Stimulated activated naive CD8-positive, alpha-beta T cell treated with anti-CD3 and anti-CD28 coated beads, Interleukin-15, Interleukin-2, amounts not matched to agents 100 ng/mL and 50 ng/mL, for 24 hours (primary cell): ENCODE measurements around the gene SLC15A5.

Experiments
- H3K27ac Mint-ChIP-seq: one replicate; pipeline ENCODE4 v1.8.0; 2021; ENCODE audit warnings: mild to moderate bottlenecking, mixed read lengths
- H3K27me3 Mint-ChIP-seq: one replicate; pipeline ENCODE4 v1.8.0; 2021; ENCODE audit warnings: mixed read lengths
- H3K36me3 Mint-ChIP-seq: one replicate; pipeline ENCODE4 v1.8.0; 2021; ENCODE audit warnings: low read depth, mixed read lengths
- H3K4me1 Mint-ChIP-seq: one replicate; pipeline ENCODE4 v1.8.0; 2021; ENCODE audit warnings: low read depth, mixed read lengths
- H3K4me3 Mint-ChIP-seq: one replicate; pipeline ENCODE4 v1.8.0; 2021; ENCODE audit warnings: mild to moderate bottlenecking, mixed read lengths
- H3K9me3 Mint-ChIP-seq: one replicate; pipeline ENCODE4 v1.8.0; 2021; ENCODE audit warnings: mixed read lengths

Gene SLC15A5

DNA sequence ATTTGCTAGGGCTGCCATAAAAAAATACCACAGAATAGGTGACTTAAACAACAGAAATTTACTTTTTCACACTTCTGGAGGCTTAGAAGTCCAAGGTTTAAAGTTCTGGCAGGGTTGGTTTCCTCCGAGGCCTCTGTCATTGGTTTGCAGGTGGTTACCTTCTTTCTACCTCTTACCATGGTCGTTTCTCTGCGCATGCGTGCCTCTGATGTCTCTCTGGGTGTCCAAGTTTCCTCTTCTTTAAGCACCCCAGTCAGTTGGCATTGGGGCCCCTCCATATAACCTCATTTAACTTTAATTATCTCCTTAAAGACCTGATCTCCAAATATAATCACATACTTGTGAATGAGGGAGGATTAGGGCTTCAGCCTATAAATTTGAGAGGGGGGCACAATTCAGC is 103.2 kb downstream of the SLC15A5 start:
- Mint-ChIP-seq H3K4me3 (no peak overlapping the region), H3K27ac (no peak overlapping the region), H3K27me3 (no peaks in the 10 kb centered on the region), H3K9me3 (no peaks in the 10 kb centered on the region), H3K36me3 (no peaks in the 10 kb centered on the region), H3K4me1 (no peaks in the 10 kb centered on the region)

DNA sequence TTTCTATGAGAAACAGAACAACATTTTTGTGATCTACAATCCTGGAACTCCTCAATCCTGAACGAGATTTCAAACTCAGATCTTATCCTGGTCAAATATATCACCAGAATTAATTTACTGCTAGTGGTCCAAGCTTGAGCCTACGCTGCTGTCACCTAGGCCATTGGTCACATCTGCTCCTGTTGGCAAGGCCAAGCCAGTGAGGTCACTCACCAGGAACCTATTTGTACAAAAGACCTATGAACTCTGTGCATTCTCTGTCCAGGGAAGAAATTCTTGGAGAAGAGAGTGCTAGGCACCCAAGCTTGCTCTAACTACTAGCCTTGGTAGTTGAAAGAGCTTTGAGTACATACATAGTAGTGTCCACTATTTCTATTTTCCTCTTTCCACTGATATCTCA is 106.1 kb downstream of the SLC15A5 start:
- Mint-ChIP-seq H3K4me1 (no peaks in the 10 kb centered on the region), H3K27ac (no peak overlapping the region), H3K27me3 (no peaks in the 10 kb centered on the region), H3K9me3 (no peaks in the 10 kb centered on the region), H3K4me3 (no peak overlapping the region), H3K36me3 (no peaks in the 10 kb centered on the region)

DNA sequence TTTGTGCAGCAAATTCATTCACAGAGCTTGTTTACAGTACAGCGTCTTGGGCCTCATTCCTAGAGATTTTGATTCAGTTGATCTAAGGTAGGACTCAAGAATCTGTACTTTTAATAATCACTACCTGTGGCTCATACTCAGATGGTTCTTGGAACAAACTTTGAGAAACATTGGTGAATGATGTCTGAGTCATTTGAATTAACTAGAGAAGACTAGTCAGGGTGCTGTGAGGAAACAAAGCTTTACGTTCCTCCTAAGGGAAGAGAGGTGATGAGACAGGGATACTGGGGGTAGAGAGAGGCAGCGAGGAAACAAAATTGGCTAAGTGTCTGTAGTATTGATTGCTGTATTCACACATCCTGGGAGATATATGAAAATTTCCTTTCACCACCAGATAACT is 109.4 kb downstream of the SLC15A5 start:
- Mint-ChIP-seq H3K9me3 (no peaks in the 10 kb centered on the region), H3K4me1 (no peaks in the 10 kb centered on the region), H3K36me3 (no peaks in the 10 kb centered on the region), H3K27me3 (no peaks in the 10 kb centered on the region), H3K27ac (no peak overlapping the region), H3K4me3 (no peak overlapping the region)

DNA sequence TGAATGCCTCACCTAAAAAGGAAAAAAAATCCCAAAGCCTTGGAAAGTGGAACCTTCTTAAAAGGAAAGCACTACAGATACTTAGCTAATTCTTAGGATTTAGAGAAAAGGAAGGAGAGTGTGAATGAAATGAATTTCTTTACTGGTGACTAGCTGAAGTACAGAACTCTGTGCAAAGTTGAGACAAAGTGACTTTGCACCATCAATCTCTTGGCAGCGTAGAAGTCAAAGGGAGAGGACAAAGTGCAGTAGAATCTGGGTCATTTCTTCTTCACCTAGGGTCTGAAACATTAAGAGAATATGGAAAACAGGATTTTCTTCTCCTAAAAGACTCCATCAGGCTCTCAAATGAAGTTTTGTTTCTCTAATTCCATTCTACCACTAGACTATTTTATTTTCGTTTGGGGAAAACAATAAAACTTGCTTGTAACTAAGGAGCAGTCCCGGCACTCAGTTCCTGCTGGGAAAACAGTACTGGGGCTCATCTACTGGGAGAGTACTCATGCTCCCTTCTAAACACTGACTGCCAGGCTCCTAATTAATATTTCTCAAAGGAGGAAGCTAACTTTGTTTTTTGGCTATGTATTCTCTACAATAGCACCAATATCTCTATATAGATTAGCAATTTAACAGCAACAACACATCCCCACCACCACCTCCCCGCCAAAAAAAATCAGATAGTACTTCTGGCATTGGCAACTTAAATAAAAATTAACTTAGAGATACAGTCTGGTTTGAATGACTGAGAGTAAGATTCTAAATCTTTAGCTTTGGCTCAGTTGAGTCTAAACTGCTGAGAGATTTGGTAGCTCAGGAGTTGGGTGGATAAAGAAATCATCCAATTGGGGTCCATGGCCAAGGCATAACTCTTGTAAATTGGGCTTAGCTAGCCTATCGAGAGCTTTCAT is 110.7 kb downstream of the SLC15A5 start:
- Mint-ChIP-seq H3K27me3 (no peaks in the 10 kb centered on the region), H3K27ac (no peak overlapping the region), H3K4me1 (no peaks in the 10 kb centered on the region), H3K4me3 (no peak overlapping the region), H3K9me3 (no peaks in the 10 kb centered on the region), H3K36me3 (no peaks in the 10 kb centered on the region)

DNA sequence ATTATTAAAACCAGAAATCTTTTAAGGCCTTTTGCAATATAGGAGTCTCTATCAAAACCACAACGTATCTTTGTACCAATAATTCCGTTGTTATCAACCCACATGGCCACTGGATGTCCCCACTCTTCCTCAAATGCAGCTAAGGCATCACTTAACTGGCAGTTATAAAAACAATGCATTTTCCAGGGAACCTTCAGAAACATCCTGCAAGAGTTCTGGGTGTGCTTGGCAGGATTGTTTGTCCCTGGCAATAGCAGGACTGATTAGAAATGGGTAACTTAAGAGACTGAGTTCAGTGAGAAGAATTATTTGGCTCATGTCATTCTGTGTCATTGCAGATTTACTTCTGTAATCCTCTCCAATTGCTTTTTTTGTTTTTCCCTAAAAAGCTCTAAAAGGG is 112.0 kb downstream of the SLC15A5 start:
- no peaks in the 10 kb centered on the region for H3K9me3 Mint-ChIP-seq
- no peaks in the 10 kb centered on the region for H3K27me3 Mint-ChIP-seq
- no peak overlapping the region for H3K27ac Mint-ChIP-seq
- H3K36me3 Mint-ChIP-seq, result no peaks in the 10 kb centered on the region
- H3K4me3 Mint-ChIP-seq, result no peak overlapping the region
- H3K4me1 Mint-ChIP-seq, result no peaks in the 10 kb centered on the region

DNA sequence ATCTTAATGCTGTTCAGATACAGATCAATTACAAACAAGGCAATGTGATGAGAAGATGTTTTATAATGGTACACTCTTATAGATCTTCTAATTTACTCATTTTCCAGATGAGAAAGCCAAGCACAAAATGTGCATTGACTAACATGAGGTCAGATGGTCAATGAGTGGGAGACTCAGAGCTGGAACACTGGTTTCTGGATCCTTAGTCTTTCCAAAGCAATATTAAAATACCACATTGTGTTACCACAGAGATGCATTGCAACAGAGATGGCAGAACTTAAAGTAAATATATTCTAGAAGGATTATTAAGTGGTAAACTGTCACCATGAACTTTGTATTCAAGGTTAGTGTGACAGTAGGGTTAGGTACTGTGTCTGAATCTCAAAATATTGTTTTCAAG is 113.6 kb downstream of the SLC15A5 start:
- H3K36me3 Mint-ChIP-seq, result no peaks in the 10 kb centered on the region
- H3K4me3 Mint-ChIP-seq, result no peak overlapping the region
- no peaks in the 10 kb centered on the region for H3K4me1 Mint-ChIP-seq
- no peak overlapping the region for H3K27ac Mint-ChIP-seq
- H3K27me3 Mint-ChIP-seq, result no peaks in the 10 kb centered on the region
- no peaks in the 10 kb centered on the region for H3K9me3 Mint-ChIP-seq

DNA sequence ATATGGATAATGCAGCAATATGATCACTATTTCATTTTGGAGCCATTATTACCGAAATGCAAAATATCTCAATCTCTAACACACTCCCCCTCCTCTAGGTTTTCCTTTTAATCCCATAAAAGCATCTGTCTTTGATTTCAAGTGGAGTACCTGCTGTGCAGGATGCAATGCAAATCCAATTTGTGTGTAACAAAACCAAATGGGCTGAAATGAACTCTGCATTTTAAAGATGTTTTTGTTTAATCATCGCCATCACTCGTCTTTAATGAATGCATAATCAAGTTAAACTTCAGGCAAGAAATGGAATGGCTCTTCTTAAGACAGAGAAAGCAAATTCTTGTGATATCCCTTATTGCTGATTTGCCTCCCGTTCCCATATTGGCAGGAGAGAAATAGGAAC is 114.3 kb downstream of the SLC15A5 start:
- Mint-ChIP-seq H3K27me3 (no peaks in the 10 kb centered on the region), H3K36me3 (no peaks in the 10 kb centered on the region), H3K27ac (no peak overlapping the region), H3K9me3 (no peaks in the 10 kb centered on the region), H3K4me1 (no peaks in the 10 kb centered on the region), H3K4me3 (no peak overlapping the region)

DNA sequence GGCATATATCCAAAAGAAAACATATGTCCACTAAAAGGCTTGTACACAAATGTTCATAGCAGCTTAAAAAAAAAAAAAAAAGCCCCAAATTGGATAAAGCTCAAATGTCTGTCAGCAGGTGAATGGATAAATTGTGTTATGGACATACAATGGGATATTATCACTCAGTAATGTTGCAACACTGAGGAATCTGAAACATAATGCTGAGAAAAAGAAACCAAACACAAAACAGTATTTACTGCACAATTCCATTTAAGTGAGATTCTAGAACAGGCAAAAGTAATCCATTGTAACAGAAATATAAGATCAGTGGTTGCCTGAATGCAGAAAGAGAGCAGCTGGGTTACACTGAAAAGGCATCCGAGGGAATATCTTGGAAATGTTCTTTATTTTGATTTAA is 117.9 kb downstream of the SLC15A5 start:
- Mint-ChIP-seq H3K27me3 (peaks cover 4% of the 10 kb centered on the region), H3K4me3 (no peak overlapping the region), H3K36me3 (no peaks in the 10 kb centered on the region), H3K4me1 (no peaks in the 10 kb centered on the region), H3K27ac (no peak overlapping the region), H3K9me3 (no peaks in the 10 kb centered on the region)

DNA sequence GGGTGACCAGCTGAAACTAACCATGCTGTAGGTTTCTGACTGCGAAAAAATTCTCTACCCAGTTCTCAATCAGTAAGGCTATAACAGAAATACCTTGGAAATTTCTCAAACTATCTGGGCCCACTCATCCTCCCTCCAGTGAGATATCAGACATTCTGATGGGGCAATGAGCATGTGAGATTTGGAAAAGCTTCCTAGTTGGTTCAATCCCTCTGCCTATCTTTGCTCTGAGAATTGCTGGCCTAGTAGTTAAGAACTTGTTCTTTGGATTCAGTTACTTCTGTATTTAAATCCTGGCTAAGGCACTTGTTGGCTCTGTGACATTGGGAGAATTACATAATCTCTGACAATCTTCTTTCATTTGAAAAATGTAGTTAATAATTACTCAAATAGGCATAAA is 119.4 kb downstream of the SLC15A5 start:
- Mint-ChIP-seq H3K4me3 (no peak overlapping the region), H3K27me3 (peaks cover 5% of the 10 kb centered on the region), H3K9me3 (no peaks in the 10 kb centered on the region), H3K36me3 (no peaks in the 10 kb centered on the region), H3K27ac (no peak overlapping the region), H3K4me1 (no peaks in the 10 kb centered on the region)

DNA sequence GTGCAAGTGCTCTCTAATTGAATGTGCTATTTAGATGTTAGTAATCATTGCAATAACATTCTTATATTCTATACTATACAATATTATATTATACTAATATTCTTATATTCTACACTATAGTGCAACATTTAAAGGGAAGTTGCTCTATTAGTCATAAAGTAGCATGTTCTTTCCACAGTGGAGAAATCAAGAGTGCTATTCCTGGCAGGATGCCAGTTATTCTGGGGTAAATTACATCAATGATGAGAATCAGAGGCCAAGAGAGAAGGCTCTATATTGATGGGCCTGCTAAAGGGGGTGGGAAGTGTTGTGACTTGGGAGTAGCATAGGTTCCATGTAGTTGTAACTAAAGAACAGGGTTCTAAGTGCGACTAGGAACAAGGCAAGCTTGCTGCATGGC is 121.5 kb downstream of the SLC15A5 start:
- peaks cover 5% of the 10 kb centered on the region for H3K27me3 Mint-ChIP-seq
- no peaks in the 10 kb centered on the region for H3K9me3 Mint-ChIP-seq
- H3K4me3 Mint-ChIP-seq, result no peak overlapping the region
- H3K4me1 Mint-ChIP-seq, result no peaks in the 10 kb centered on the region
- no peak overlapping the region for H3K27ac Mint-ChIP-seq
- H3K36me3 Mint-ChIP-seq, result no peaks in the 10 kb centered on the region

DNA sequence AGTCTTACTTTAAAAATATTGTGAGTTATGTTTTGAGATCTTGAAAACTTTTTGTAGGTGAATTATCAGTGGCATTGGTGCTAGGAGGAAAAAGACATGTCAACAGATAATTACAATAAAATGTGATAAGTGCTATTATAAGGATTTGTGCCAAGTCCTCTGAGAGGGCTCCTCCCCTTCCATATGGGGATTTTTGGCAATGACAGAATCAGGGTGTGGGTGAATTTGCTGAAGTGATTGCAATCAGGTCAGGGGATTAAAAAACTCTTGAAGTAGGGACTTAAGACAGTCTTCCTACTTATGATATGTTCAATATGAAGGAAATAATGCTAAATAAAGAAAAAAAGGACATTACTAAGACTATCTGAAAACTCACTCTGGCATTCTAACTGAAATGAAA is 122.5 kb downstream of the SLC15A5 start:
- no peaks in the 10 kb centered on the region for H3K36me3 Mint-ChIP-seq
- H3K9me3 Mint-ChIP-seq, result no peaks in the 10 kb centered on the region
- H3K4me3 Mint-ChIP-seq, result no peak overlapping the region
- no peaks in the 10 kb centered on the region for H3K4me1 Mint-ChIP-seq
- H3K27me3 Mint-ChIP-seq, result peaks cover 5% of the 10 kb centered on the region
- no peak overlapping the region for H3K27ac Mint-ChIP-seq

DNA sequence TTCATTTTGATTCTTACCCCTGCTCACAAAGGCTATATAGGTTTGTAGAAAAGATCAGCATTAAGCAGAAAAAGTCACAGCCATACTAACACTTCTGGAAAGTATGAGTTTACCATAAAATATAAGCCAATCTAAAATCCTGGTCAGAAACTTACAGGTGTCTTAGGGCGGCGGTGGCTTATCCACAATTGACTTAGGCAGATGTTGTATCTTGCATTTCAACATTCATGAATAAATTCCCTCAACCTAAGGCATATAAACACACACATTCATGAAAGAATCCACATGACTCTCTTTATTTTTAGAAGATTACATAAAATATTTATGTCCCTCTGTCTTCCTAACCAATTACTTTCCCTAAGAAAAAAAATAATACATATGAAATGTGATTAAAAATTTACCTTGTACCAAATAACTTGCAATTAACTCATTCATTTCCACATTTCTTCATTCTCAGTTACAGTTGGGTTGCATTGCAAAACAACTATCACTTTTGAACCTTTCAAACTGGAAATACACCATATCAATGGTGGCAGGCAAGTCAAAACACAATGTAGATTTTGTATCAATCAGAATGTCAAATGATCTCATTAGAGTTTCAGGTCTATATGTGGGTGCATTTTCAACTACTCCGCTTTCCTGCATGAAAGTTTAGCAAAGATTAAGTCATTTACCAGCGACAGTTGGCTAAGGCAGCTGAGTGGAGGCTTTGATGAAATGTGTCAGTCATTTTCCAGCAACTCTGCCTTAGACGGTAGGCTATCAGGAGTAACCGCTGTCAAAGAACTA is 124.4 kb downstream of the SLC15A5 start:
- no peaks in the 10 kb centered on the region for H3K4me1 Mint-ChIP-seq
- H3K9me3 Mint-ChIP-seq, result no peaks in the 10 kb centered on the region
- peaks cover 5% of the 10 kb centered on the region for H3K27me3 Mint-ChIP-seq
- no peaks in the 10 kb centered on the region for H3K36me3 Mint-ChIP-seq
- no peak overlapping the region for H3K4me3 Mint-ChIP-seq
- H3K27ac Mint-ChIP-seq, result no peak overlapping the region

DNA sequence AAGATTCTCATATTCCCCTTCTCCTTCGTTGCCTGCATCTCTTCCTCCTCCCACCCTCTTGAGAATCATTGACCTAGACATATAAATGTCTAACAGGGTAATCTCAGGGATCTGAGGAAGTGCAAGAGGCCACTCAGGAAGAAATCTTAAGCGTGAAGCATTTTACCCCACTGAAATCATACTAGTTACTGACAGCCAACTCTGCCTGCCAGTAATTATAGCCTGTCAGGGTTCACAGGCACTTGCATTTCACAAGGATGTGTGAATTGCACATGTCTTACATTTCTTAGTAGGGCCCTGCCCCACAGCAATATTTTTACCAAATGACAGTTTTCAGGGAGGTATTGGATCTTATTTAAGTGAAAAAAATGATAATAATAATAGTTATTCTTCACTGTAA is 127.2 kb downstream of the SLC15A5 start:
- Mint-ChIP-seq H3K4me1 (no peaks in the 10 kb centered on the region), H3K4me3 (no peak overlapping the region), H3K9me3 (no peaks in the 10 kb centered on the region), H3K27me3 (peaks cover 3% of the 10 kb centered on the region), H3K36me3 (no peaks in the 10 kb centered on the region), H3K27ac (no peak overlapping the region)

DNA sequence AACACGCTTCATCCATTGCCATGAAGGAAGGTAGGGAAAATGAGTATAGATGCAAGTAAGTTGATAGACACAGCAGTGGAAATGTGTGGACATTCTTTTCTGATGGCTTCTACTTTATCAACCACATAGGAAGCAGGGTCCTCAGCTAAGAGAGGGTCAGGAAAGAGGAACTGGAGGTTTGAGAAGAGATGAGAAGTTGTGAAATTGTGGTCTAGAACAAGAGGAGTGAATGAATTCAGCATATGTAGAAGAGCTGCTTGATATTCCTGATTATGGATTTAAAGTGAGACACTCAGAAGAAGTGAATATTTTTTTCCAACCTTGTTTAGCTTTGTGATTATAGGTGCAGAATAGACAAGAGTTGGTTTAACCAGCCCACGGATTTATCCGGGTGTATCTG is 128.5 kb downstream of the SLC15A5 start:
- Mint-ChIP-seq H3K36me3 (no peaks in the 10 kb centered on the region), H3K27ac (no peak overlapping the region), H3K27me3 (no peaks in the 10 kb centered on the region), H3K4me3 (no peak overlapping the region), H3K9me3 (no peaks in the 10 kb centered on the region), H3K4me1 (no peaks in the 10 kb centered on the region)
